Effector memory CD4-positive, alpha-beta T cell (primary cell): ENCODE data around the gene CRTC3.

ENCODE experiments used
- DNase-seq, 3 donors: peaks; one replicate each; pipeline ENCODE4 v3.0.0-alpha.2; 2020
- H3K27ac ChIP-seq: 2 replicates; pipeline ENCODE4 v1.7.0; 2013; ENCODE audit warnings: mild to moderate bottlenecking, low read length, moderate library complexity; ENCODE audit not compliant: insufficient read depth, poor library complexity, severe bottlenecking
- H3K27me3 ChIP-seq: replicated peaks from 2 replicates; pipeline ENCODE4 v1.7.0; 2013; ENCODE audit warnings: mild to moderate bottlenecking, low read length; ENCODE audit not compliant: insufficient read depth, control insufficient read depth, poor library complexity, severe bottlenecking
- H3K36me3 ChIP-seq: 2 replicates; pipeline ENCODE4 v1.7.0; 2013; ENCODE audit warnings: mild to moderate bottlenecking, low read length, moderate library complexity; ENCODE audit not compliant: control insufficient read depth, insufficient read depth
- H3K4me1 ChIP-seq: 2 replicates; pipeline ENCODE4 v1.7.0; 2013; ENCODE audit warnings: low read length, mild to moderate bottlenecking; ENCODE audit not compliant: control insufficient read depth, insufficient read depth, poor library complexity, severe bottlenecking
- H3K4me3 ChIP-seq: 2 replicates; pipeline ENCODE4 v1.7.0; 2013; ENCODE audit warnings: low read length, low read depth, mild to moderate bottlenecking; ENCODE audit not compliant: insufficient read depth, poor library complexity, severe bottlenecking
- H3K9me3 ChIP-seq: 2 replicates; pipeline ENCODE4 v1.7.0; 2013; ENCODE audit warnings: mild to moderate bottlenecking, low read length, moderate library complexity; ENCODE audit not compliant: control insufficient read depth

CRTC3 gene

DNA sequence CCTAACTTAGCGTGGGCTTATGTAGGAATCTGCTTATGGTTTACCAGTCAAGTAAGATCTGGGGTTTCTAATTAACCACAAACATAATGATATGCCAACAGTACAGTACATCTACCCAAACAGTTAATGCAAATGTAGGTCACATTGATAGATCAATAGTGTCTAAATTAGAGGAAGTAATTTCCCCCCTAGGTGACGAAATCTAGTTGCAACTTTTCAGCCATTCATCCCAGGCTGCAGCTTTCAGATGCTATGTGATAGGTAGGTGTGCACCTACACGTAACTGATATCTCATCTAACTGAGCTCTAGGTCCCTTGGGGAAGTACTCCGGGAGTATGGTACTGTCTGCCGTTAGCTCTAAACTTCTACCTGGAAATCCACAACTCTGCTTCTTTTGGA lies 57.2 kb downstream of the CRTC3 start:
- Histone ChIP-seq H3K4me3 (no peak overlapping the region), H3K9me3 (no peaks in the 10 kb centered on the region), H3K27me3 (no peaks in the 10 kb centered on the region), H3K4me1 (peaks cover 7% of the 10 kb centered on the region), H3K36me3 (peaks cover 4% of the 10 kb centered on the region), H3K27ac (no peak overlapping the region)
- DNase-seq, result no peak

DNA sequence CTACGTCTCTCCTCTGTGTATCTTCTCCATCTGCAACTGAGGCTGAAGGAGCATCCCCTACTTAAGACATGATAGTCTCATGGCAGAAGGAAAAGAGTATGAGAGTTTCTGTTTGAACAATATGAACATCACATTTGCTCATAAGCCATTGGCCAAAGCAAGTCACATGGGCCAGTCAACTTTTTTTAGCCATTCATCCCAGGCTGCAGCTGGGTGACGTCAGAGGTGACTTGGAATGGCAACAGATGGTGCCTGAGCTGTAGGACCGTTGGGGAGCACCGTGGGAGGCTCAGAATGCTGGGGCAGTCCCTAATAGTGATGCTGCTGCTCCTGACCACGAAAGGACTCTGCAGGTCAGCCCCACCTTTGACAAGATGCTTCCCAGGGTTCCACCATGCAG lies 58.7 kb downstream of the CRTC3 start:
- Histone ChIP-seq H3K27me3 (no peaks in the 10 kb centered on the region), H3K36me3 (peaks cover 4% of the 10 kb centered on the region), H3K4me3 (no peak overlapping the region), H3K4me1 (peaks cover 10% of the 10 kb centered on the region), H3K27ac (no peak overlapping the region), H3K9me3 (no peaks in the 10 kb centered on the region)
- no peak for DNase-seq

DNA sequence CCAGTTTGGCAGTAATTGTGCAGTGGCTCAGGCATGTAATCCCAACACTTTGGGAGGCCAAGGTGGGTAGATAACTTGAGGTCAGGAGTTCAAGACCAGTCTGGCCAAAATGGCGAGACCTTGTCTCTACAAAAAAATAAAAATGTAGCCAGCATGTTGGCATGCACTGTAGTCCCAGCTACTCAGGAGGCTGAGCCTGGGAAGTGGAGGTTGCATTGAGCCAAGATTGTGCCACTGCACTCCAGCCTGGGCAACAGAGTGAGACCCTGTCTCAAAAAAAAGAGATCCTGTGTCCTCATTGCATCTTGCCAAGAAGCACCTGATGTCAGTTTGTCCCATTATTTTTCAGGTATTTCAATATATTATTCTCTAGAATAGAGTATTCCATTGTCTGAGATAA lies 61.8 kb downstream of the CRTC3 start:
- peaks cover 37% of the 10 kb centered on the region for H3K4me1 ChIP-seq
- no peak overlapping the region for H3K27ac ChIP-seq
- H3K27me3 ChIP-seq, result no peaks in the 10 kb centered on the region
- no peaks in the 10 kb centered on the region for H3K9me3 ChIP-seq
- no peak overlapping the region for H3K4me3 ChIP-seq
- peaks cover 4% of the 10 kb centered on the region for H3K36me3 ChIP-seq
- no peak for DNase-seq

DNA sequence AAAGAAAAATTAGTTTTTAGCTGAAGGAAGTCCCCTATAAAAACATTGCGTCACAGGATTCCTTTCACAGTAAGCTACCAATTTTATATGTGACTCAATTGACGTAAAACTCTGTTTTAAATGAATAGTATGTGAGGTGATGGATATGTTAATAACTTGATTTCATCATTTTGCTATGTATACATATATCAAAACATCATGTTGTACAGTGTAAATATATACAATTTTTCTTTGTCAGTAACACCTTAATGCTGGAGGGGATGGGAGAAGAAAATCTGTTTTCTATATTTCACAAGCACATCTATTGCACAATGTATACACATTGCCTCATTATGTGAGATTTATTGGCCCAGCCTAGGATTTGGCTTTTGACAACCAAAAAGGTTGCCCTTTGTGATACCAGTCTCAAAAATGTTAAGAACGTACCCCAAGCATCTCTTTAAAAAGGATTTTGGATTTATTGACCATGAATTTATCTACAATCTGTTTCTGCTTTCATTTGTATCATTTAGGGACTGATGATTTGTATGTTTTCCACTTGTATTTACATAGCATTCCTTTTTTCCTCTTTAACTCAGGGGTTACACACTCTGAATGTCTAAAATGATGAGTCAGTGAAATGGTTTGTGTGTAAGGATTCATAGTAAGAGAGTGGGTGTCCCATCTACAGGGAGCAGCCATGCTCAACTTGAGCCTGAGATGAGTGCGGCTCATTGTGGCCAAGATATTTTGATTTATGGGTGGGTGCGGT lies 62.6 kb downstream of the CRTC3 start:
- Histone ChIP-seq H3K36me3 (peaks cover 4% of the 10 kb centered on the region), H3K27me3 (no peaks in the 10 kb centered on the region), H3K4me1 (peaks cover 37% of the 10 kb centered on the region), H3K27ac (no peak overlapping the region), H3K4me3 (no peak overlapping the region), H3K9me3 (no peaks in the 10 kb centered on the region)
- DNase-seq, result no peak

DNA sequence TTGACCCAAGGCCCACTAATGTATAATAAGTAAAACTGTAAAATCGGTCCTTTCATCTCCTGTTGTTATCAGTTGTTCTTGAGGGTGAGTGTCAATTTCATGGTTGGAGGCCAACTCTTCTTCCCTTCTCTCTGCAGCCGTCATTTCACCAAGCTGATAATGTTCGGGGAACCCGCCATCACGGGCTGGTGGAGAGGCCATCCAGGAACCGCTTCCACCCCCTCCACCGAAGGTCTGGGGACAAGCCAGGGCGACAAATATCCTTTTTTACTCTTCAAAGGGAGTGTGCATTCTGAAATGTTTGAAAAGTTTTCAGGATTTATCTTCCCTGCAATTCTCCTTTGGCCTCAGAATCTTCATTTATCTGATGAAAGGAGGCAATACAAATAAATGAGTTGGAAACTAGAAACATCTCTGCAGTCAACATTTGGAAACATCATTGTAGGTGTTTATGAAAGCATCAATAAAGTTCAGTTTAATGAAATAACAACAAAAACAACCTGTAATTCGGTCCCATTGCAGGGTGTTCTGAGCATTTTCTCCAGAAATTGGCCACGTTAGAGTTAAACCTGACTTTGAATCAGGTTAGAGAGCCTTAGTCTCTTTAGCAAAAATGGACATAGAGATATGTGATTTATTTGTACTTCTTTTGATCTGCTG lies 63.9 kb downstream of the CRTC3 start:
- no peak for DNase-seq
- peak overlapping the region; percentile 68 for H3K27ac ChIP-seq
- H3K36me3 ChIP-seq, result no peaks in the 10 kb centered on the region
- no peaks in the 10 kb centered on the region for H3K27me3 ChIP-seq
- peaks cover 49% of the 10 kb centered on the region for H3K4me1 ChIP-seq
- no peaks in the 10 kb centered on the region for H3K9me3 ChIP-seq
- H3K4me3 ChIP-seq, result no peak overlapping the region

DNA sequence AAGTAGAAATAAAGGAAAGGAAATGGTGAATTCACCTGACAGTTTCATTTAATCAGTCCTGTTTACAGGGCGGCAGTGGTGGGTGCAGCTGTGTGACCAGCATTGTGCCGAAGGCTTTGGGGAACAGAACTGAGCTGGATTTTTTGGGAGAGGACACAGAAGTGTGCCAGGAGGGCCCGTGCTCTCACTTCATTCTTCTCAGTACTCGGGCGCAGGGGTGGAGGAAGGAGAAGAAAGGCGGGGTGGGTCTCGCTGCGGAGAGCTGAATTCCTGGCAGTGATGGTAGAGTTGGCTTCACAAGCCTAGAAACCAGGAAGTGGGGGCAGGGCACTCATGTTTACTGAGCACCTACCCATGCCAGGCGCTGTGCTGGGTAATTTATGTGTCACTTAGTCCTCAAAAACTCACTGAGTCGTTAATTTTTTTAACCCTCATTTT lies 64.6 kb downstream of the CRTC3 start:
- no peaks in the 10 kb centered on the region for H3K27me3 ChIP-seq
- DNase-seq, result peak; percentile 36 to 59 (median 58)
- peak overlapping the region; percentile 45 for H3K4me3 ChIP-seq
- H3K9me3 ChIP-seq, result no peaks in the 10 kb centered on the region
- peaks cover 55% of the 10 kb centered on the region for H3K4me1 ChIP-seq
- H3K36me3 ChIP-seq, result no peaks in the 10 kb centered on the region
- H3K27ac ChIP-seq, result peak overlapping the region; percentile 68

DNA sequence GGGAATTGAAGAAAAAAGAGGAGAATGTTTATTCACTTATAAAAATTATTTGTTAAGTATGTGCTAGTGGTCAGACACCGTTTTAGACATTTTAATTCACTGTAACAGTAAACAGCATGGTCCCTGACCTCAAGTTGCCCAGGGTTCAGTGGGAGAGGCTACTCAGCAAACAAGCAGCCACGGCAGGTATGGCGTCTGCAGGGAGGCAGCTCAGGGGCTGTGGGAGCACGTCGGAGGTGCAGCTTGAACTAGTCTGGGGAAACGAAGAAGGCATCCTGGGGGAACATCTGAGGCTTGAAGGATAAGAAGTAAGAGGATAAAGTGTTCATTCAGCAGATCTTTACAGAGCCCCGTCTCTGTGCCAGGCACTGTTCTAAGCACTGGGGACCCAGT lies 66.0 kb downstream of the CRTC3 start:
- no peaks in the 10 kb centered on the region for H3K36me3 ChIP-seq
- no peaks in the 10 kb centered on the region for H3K27me3 ChIP-seq
- H3K4me1 ChIP-seq, result peaks cover 55% of the 10 kb centered on the region
- H3K27ac ChIP-seq, result no peak overlapping the region
- no peak for DNase-seq
- H3K9me3 ChIP-seq, result no peaks in the 10 kb centered on the region
- H3K4me3 ChIP-seq, result no peak overlapping the region

DNA sequence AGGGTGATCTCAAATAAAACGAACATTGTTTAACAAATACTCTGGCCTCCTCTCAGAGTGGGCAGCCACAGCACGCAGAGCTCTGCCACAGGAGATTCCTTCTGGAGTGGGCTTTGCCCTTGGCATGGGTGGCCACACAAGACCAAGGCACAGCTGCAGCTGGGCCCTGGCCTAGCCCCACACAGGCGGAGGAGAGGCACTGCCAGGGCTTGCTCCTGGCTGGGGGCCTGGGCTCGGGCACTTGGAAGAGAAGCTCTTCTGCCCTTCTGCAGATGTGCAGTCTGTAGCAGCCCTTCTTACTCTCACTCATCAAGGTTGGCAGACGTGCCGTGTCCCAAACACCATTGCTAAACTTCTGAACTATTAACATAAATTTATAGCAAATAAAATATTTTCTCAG lies 67.2 kb downstream of the CRTC3 start:
- H3K9me3 ChIP-seq, result no peaks in the 10 kb centered on the region
- H3K4me1 ChIP-seq, result peaks cover 55% of the 10 kb centered on the region

DNA sequence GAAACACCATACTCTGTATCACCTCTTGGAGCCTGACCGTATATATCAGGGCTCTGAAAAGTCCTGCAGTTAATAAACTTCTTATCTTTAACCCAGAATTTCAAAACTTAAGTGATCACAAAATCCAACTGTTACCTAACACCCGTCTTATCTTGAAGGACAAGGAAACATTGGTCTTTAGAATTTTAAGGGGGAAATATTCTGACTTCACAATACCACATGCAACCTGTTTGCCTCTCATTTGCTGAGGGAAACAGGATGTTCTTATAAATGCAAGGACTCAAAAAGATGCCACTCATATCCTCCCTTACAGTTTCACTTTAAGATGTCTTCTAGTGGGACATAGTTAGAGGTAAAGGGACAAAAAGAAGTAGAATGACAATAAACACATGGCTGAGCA lies 67.9 kb downstream of the CRTC3 start:
- Histone ChIP-seq H3K4me3 (no peak overlapping the region), H3K27me3 (no peaks in the 10 kb centered on the region), H3K9me3 (no peaks in the 10 kb centered on the region), H3K4me1 (peaks cover 55% of the 10 kb centered on the region), H3K27ac (peak overlapping the region; percentile 59), H3K36me3 (peaks cover 7% of the 10 kb centered on the region)
- DNase-seq, result no peak

More for the DNA sequence above, 67.2 kb downstream of the CRTC3 start:
- Histone ChIP-seq H3K36me3 (peaks cover 5% of the 10 kb centered on the region), H3K27ac (no peak overlapping the region), H3K4me3 (no peak overlapping the region), H3K27me3 (no peaks in the 10 kb centered on the region)
- DNase-seq, result no peak

DNA sequence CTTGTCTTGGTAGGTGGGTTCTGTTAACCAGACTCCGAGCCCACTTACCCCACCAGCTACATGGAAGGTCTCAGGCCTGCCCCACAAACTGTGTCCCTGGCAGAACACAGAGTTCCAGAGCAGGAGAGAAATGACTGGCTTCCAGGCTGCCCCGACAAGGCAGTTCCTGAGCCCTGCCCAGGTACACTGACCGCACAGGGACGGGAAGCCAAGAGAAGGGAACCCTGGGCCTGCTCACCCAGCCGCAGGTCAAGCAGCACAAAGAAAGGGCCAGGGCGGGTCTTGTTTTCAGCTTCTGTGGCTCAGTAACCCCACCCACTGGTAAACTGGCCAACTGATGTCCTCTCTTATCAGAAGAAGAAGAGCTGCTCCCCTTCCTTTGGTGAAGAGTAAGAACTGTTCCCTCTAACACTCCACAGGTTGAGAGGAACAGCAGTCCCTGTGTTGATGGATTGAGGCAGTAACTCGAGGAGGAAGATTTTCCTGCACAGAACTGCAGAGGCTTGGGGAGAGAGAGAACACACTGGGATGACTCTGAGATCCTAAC lies 68.4 kb downstream of the CRTC3 start:
- Histone ChIP-seq H3K27ac (peak overlapping the region; percentile 59), H3K27me3 (no peaks in the 10 kb centered on the region), H3K4me3 (no peak overlapping the region), H3K36me3 (peaks cover 7% of the 10 kb centered on the region), H3K4me1 (peaks cover 54% of the 10 kb centered on the region), H3K9me3 (no peaks in the 10 kb centered on the region)
- DNase-seq, result no peak
